Breast epithelium (tissue), 4 donors: Measurements from ENCODE around the gene TSHR. TPM values are rescaled to one million over a fixed set of nuclear protein-coding genes. Genes with fewer than 3 reads are reported as not detected.

Experiments
- DNase-seq, 2 donors: peaks; one replicate each; pipeline ENCODE4 v3.0.0-alpha.2; 2019; ENCODE audit warnings: low spot score in 2 of 2
- H3K27ac ChIP-seq, 2 donors: fragments of 200-600 bp; sonication (generic) in 1 of 2; one replicate each; pipeline ENCODE4 v1.5.1; 2016 to 2019; ENCODE audit warnings: mild to moderate bottlenecking in 1 of 2
- H3K27me3 ChIP-seq, 2 donors: fragments of 200-600 bp; sonication (generic) in 1 of 2; one replicate each; pipeline versions ENCODE4 v1.5.1 to v1.6.0; 2017 to 2019; ENCODE audit warnings: control low read depth in 1 of 2, mild to moderate bottlenecking in 1 of 2
- H3K36me3 ChIP-seq: fragments of 200-600 bp; one replicate; pipeline ENCODE4 v1.5.1; 2019
- H3K4me1 ChIP-seq, 2 donors: fragments of 200-600 bp; sonication (generic); one replicate each; pipeline ENCODE4 v1.5.1; 2016 to 2019; ENCODE audit warnings: control low read depth in 1 of 2
- H3K4me3 ChIP-seq, 3 donors: fragments of 200-600 bp; sonication (generic); 1 replicate in 2 of 3; 2 replicates in 1 of 3; pipeline ENCODE4 v1.5.1; 2016 to 2019; ENCODE audit warnings: mild to moderate bottlenecking in 3 of 3, moderate library complexity in 2 of 3
- H3K9me3 ChIP-seq, 2 donors: fragments of 200-600 bp; sonication (generic) in 1 of 2; one replicate each; pipeline ENCODE4 v1.5.1; 2016 to 2019; ENCODE audit warnings: control low read depth in 1 of 2
- POLR2A ChIP-seq: fragments of 450-650 bp; IDR thresholded peaks from one replicate; pipeline ENCODE4 v1.6.1; 2016; ENCODE audit warnings: antibody characterized with exemption, mild to moderate bottlenecking, moderate library complexity
- POLR2AphosphoS5 ChIP-seq, 3 donors: sonication (generic); formaldehyde crosslinking; IDR thresholded peaks; one replicate each; pipeline ENCODE4 v1.6.1; 2017; ENCODE audit warnings: antibody characterized with exemption in 3 of 3
- intact Hi-C: fragments of 100-400 bp; cut with DNase I; formaldehyde crosslinking; loops from one replicate; pipeline ENCODE4 v1.15.1; 2023; ENCODE audit warnings: low total_unique reads
- total RNA-seq, 3 donors: library from RNA; depleted of rRNA; stranded (reverse); fragments of >200 nt; gene quantifications; one replicate each; pipeline ENCODE4 v1.1.0, GENCODE V29; 2016
- TF ChIP-seq, protein P1 (sequence below), 3 donors: fragments of 450-650 bp; IDR thresholded peaks; one replicate each; pipeline ENCODE4 v1.5.1; 2016 to 2017; ENCODE audit warnings: antibody characterized with exemption in 3 of 3, mild to moderate bottlenecking in 3 of 3, moderate library complexity in 3 of 3

Gene TSHR
- total RNA-seq, 3 donors from 2014 or later = 0.48 to 1.6 TPM; not detected in 1

DNA sequence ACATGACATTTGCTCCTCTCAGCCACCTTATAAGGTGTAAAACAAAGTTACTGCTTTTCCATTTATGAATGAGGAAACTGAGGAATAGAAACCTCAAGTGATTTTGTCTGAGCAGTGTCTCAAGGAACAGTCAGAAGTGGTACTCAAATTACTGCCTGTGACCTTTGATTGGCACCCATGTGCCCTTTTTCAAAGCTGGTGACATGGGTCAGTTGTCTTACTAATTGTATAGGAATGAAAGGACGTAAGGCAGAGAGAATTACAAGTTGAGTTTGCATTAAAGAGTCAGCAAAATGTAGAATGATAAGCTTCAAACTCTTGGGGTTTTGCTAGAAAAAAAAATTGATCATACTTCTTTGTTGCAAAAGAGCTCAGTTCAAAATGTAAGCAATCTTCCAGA, 136.2 kb downstream of the TSHR start:
- Histone ChIP-seq H3K4me3 (no peak overlapping the region), H3K9me3 (no peaks in the 10 kb centered on the region), H3K36me3 (no peaks in the 10 kb centered on the region), H3K27ac (no peak overlapping the region), H3K4me1 (no peaks in the 10 kb centered on the region), H3K27me3 (no peaks in the 10 kb centered on the region)
- TF ChIP-seq, protein P1, sequence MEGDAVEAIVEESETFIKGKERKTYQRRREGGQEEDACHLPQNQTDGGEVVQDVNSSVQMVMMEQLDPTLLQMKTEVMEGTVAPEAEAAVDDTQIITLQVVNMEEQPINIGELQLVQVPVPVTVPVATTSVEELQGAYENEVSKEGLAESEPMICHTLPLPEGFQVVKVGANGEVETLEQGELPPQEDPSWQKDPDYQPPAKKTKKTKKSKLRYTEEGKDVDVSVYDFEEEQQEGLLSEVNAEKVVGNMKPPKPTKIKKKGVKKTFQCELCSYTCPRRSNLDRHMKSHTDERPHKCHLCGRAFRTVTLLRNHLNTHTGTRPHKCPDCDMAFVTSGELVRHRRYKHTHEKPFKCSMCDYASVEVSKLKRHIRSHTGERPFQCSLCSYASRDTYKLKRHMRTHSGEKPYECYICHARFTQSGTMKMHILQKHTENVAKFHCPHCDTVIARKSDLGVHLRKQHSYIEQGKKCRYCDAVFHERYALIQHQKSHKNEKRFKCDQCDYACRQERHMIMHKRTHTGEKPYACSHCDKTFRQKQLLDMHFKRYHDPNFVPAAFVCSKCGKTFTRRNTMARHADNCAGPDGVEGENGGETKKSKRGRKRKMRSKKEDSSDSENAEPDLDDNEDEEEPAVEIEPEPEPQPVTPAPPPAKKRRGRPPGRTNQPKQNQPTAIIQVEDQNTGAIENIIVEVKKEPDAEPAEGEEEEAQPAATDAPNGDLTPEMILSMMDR (IDR thresholded peaks at IDR 0.05) = no peak
- TF ChIP-seq POLR2AphosphoS5 (IDR thresholded peaks at IDR 0.05) (no peak), POLR2A (no peak)
- no peak for DNase-seq
- intact Hi-C loops = no loop called here

DNA sequence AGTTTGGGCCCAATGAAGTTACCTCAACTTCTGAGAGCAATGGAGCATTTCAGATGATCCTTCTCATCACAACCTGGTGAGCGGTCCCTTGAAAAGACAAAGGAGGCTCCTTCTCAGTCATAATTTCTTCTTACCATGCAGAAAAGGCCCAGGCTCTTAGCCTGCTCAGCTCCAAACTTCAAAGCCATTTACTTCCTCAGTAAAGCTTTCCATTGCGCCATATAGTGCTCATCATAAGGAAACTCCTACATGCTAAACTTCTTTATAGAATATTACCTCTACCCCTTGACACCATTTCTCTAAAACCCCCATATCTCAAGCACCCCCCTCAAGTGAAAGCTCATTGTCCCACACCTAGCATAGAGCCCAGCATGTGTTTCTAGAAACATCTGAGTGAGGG, 138.2 kb downstream of the TSHR start:
- H3K36me3 ChIP-seq = no peaks in the 10 kb centered on the region
- H3K4me1 ChIP-seq = no peaks in the 10 kb centered on the region
- H3K27me3 ChIP-seq = no peaks in the 10 kb centered on the region
- DNase-seq = no peak
- intact Hi-C loops = no loop called here
- H3K9me3 ChIP-seq = no peaks in the 10 kb centered on the region
- H3K27ac ChIP-seq = no peak overlapping the region
- no peak for TF ChIP-seq POLR2AphosphoS5 (IDR thresholded peaks at IDR 0.05)
- TF ChIP-seq, protein P1 (IDR thresholded peaks at IDR 0.05) = no peak
- TF ChIP-seq POLR2A = no peak
- no peak overlapping the region for H3K4me3 ChIP-seq

DNA sequence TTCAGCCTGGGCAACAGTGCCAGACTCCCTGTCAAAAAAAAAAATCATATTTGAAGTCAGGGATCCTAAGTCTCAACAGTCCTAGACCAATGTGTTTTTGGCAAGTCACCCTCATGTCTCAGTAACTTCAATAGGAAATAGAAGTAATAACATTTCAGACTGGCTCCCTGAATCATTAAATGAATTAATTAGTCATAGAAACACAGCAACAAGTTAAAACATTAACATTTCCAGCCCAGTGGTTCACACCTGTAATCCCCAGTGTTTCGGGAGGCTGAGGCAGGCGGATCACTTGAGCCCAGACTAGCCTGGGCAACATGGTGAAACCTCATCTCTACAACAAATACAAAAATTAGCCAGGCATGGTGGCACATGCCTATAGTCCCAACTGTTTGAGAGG, 140.1 kb downstream of the TSHR start:
- H3K4me3 ChIP-seq = no peak overlapping the region
- intact Hi-C loops = no loop called here
- H3K27me3 ChIP-seq = no peaks in the 10 kb centered on the region
- TF ChIP-seq, protein P1 (IDR thresholded peaks at IDR 0.05) = no peak
- no peak for TF ChIP-seq POLR2AphosphoS5 (IDR thresholded peaks at IDR 0.05)
- TF ChIP-seq POLR2A = no peak
- no peaks in the 10 kb centered on the region for H3K9me3 ChIP-seq
- H3K36me3 ChIP-seq = no peaks in the 10 kb centered on the region
- no peak overlapping the region for H3K27ac ChIP-seq
- no peak for DNase-seq
- no peaks in the 10 kb centered on the region for H3K4me1 ChIP-seq

GRCh38 chr14:81096656-81097055, 141.2 kb downstream of the TSHR start:
- Histone ChIP-seq H3K27me3 (no peaks in the 10 kb centered on the region), H3K36me3 (no peaks in the 10 kb centered on the region), H3K9me3 (no peaks in the 10 kb centered on the region), H3K27ac (no peak overlapping the region), H3K4me3 (no peak overlapping the region), H3K4me1 (no peaks in the 10 kb centered on the region)
- no peak for DNase-seq
- intact Hi-C loops = no loop called here
- TF ChIP-seq POLR2A (no peak), POLR2AphosphoS5 (IDR thresholded peaks at IDR 0.05) (no peak)
- TF ChIP-seq, protein P1 (IDR thresholded peaks at IDR 0.05) = no peak

DNA sequence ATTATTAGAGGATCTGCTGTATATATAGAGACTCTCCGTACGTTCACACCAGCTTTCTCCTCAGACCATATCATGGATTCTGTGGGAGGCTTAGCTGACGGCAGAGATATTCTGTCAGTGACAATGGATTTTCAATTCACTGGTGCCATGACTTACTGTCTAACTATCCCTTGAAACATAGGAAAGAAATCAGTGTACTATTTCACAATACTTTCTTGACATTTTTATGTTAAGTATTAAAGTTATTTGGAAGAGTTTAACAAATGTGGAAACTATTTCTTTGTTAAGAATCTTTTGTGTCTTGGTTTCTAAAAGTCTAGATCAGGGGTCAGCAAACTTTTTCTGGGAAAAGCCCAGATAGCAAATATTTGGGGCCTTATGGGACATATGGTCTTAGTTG, 146.8 kb downstream of the TSHR start:
- TF ChIP-seq POLR2A = no peak
- TF ChIP-seq, protein P1 (IDR thresholded peaks at IDR 0.05) = no peak
- TF ChIP-seq POLR2AphosphoS5 (IDR thresholded peaks at IDR 0.05) = no peak
- Histone ChIP-seq H3K4me3 (no peak overlapping the region), H3K27ac (no peak overlapping the region), H3K36me3 (no peaks in the 10 kb centered on the region), H3K9me3 (no peaks in the 10 kb centered on the region), H3K27me3 (no peaks in the 10 kb centered on the region), H3K4me1 (no peaks in the 10 kb centered on the region)
- intact Hi-C loops = no loop called here
- no peak for DNase-seq
